HCT116 (cell line): Measurements from ENCODE around the gene TRAPPC13. TPM values are rescaled to one million over a fixed set of nuclear protein-coding genes. Genes with fewer than 3 reads are reported as not detected.

ENCODE experiments used
- ATAC-seq: fragments of 200-7000 bp; cut with Tn5 transposase; 2 replicates; pipeline ENCODE4 v1.9.1; 2020; ENCODE audit warnings: mild to moderate bottlenecking, moderate library complexity
- BruUV-seq: library from RNA; stranded (reverse); fragments of 400-500 nt; replicated peaks from 2 replicates; lab custom pipeline; 2021; lab: Mats Ljungman, UMichigan
- CTCF ChIA-PET: fragments of 300-600 bp; sonication (Branson Sonifier 250); formaldehyde crosslinking; loops from one replicate; lab custom pipeline; 2021; ENCODE audit warnings: antibody characterized with exemption; lab: Charles Lee
- POLR2A ChIA-PET: fragments of 300-600, 350-600 bp; sonication (Branson Sonifier 250); formaldehyde crosslinking; loops from one replicate; lab custom pipeline; 2021; ENCODE audit warnings: antibody characterized with exemption; lab: Charles Lee
- RAD21 ChIA-PET, 2 experiments: fragments of 300-600 bp; sonication (Branson Sonifier 250); formaldehyde crosslinking; loops; one replicate each; lab custom pipeline; 2023; ENCODE audit warnings: low total read pairs in 2 of 2; ENCODE audit not compliant: uncharacterized antibody in 2 of 2, unreplicated experiment in 2 of 2, low non-redundant PET in 1 of 2; lab: Charles Lee
- DNase-seq: peaks from one replicate; pipeline ENCODE4 v3.0.0-alpha.2; 2010; ENCODE audit warnings: low read depth, low spot score
- H2AFZ ChIP-seq: fragments of 200-600 bp; shearing (Covaris generic), sonication (generic); 2 replicates; pipeline ENCODE4 v1.6.1; 2017; ENCODE audit warnings: low read depth, mixed run types, mixed read lengths, antibody characterized with exemption, low read length; ENCODE audit not compliant: poor library complexity, severe bottlenecking
- H3K27ac ChIP-seq: 2 replicates; pipeline ENCODE4 v1.5.1; 2012; ENCODE audit warnings: low read depth, low read length
- H3K27me3 ChIP-seq: fragments of 200-600 bp; sonication (generic); 2 replicates; pipeline ENCODE4 v1.6.1; 2016; ENCODE audit warnings: mixed run types, low read length, mixed read lengths; ENCODE audit not compliant: insufficient read depth
- H3K36me3 ChIP-seq, 2 experiments: fragments of 200-500 bp in 1 of 2; fragments of 200-600 bp in 1 of 2; sonication (Bioruptor generic) in 1 of 2; sonication (generic) in 1 of 2; 2 replicates each; pipeline versions ENCODE4 v1.5.1 to v1.6.1; 2014 to 2016; ENCODE audit warnings: low read length in 2 of 2, inconsistent platforms in 1 of 2, mixed read lengths in 1 of 2, mixed run types in 1 of 2; ENCODE audit not compliant: insufficient read depth in 2 of 2, control insufficient read depth in 1 of 2
- H3K4me1 ChIP-seq, 2 experiments: fragments of 200-600 bp in 1 of 2; sonication (generic) in 1 of 2; 2 replicates each; pipeline versions ENCODE4 v1.5.1 to v1.6.1; 2012 to 2017; ENCODE audit warnings: low read length in 2 of 2, inconsistent platforms in 1 of 2, mild to moderate bottlenecking in 1 of 2, mixed read lengths in 1 of 2, mixed run types in 1 of 2, moderate library complexity in 1 of 2; ENCODE audit not compliant: insufficient read depth in 2 of 2, control insufficient read depth in 1 of 2
- H3K4me2 ChIP-seq: fragments of 200-600 bp; sonication (generic); 2 replicates; pipeline ENCODE4 v1.6.1; 2017; ENCODE audit warnings: mixed run types, low read length, mixed read lengths
- H3K4me3 ChIP-seq, 2 experiments: fragments of 200-600 bp in 1 of 2; sonication (generic) in 1 of 2; replicated peaks in 1 of 2; 2 replicates each; pipeline ENCODE4 v1.5.1; 2011 to 2016; ENCODE audit warnings: low read length in 2 of 2, control low read depth in 1 of 2, low read depth in 1 of 2, mild to moderate bottlenecking in 1 of 2, mixed read lengths in 1 of 2, mixed run types in 1 of 2
- H3K79me2 ChIP-seq: fragments of 200-600 bp; sonication (generic); 2 replicates; pipeline ENCODE4 v1.6.1; 2017; ENCODE audit warnings: mild to moderate bottlenecking, mixed run types, low read length, moderate library complexity, mixed read lengths; ENCODE audit not compliant: insufficient read depth
- H3K9ac ChIP-seq: fragments of 200-600 bp; sonication (generic); 2 replicates; pipeline ENCODE4 v1.6.1; 2016; ENCODE audit warnings: low read length, mixed read lengths
- H3K9me2 ChIP-seq: fragments of 200-600 bp; sonication (generic), shearing (Covaris generic); 2 replicates; pipeline ENCODE4 v1.6.1; 2017; ENCODE audit warnings: mixed run types, mild to moderate bottlenecking, moderate library complexity; ENCODE audit not compliant: insufficient read depth
- H3K9me3 ChIP-seq, 2 experiments: fragments of 200-500 bp in 1 of 2; fragments of 200-600 bp in 1 of 2; sonication (Bioruptor generic) in 1 of 2; sonication (generic) in 1 of 2; 2 replicates each; pipeline ENCODE4 v1.6.1; 2014 to 2017; ENCODE audit warnings: low read length in 2 of 2, mixed read lengths in 2 of 2, inconsistent platforms in 1 of 2, low read depth in 1 of 2, mild to moderate bottlenecking in 1 of 2, mixed run types in 1 of 2, moderate library complexity in 1 of 2; ENCODE audit not compliant: control insufficient read depth in 1 of 2, insufficient read depth in 1 of 2
- H4K20me1 ChIP-seq: fragments of 200-600 bp; sonication (generic), shearing (Covaris generic); 2 replicates; pipeline ENCODE4 v1.6.1; 2017; ENCODE audit warnings: mixed run types, mild to moderate bottlenecking, moderate library complexity; ENCODE audit not compliant: insufficient read depth
- CBX3 ChIP-seq: IDR thresholded peaks from 2 replicates; pipeline ENCODE4 v1.6.1; 2012; ENCODE audit warnings: low read depth
- CTCF ChIP-seq, 3 experiments: fragments of 200-600 bp in 1 of 3; sonication (generic) in 1 of 3; IDR thresholded peaks in 2 of 3; conservative IDR thresholded peaks in 1 of 3; 2 replicates each; pipeline ENCODE4 v1.5.1; 2012 to 2017; ENCODE audit warnings: low read depth in 2 of 3, low read length in 2 of 3, antibody characterized with exemption in 1 of 3, borderline replicate concordance in 1 of 3, control low read depth in 1 of 3, mild to moderate bottlenecking in 1 of 3, mixed read lengths in 1 of 3, mixed run types in 1 of 3, moderate library complexity in 1 of 3; ENCODE audit not compliant: insufficient read depth in 1 of 3
- ELF1 ChIP-seq: IDR thresholded peaks from 2 replicates; pipeline ENCODE4 v1.6.1; 2012; ENCODE audit warnings: low read depth, borderline replicate concordance
- FOSL1 ChIP-seq: IDR thresholded peaks from 2 replicates; pipeline ENCODE4 v1.6.1; 2012; ENCODE audit warnings: low read depth
- POLR2AphosphoS5 ChIP-seq: IDR thresholded peaks from 2 replicates; pipeline ENCODE4 v1.6.1; 2011; ENCODE audit warnings: mild to moderate bottlenecking, low read depth, low read length, moderate library complexity
- REST ChIP-seq: IDR thresholded peaks from 2 replicates; pipeline ENCODE4 v1.6.1; 2012; ENCODE audit warnings: low read depth
- TCF7L2 ChIP-seq: IDR thresholded peaks from 2 replicates; pipeline ENCODE4 v1.7.0; 2011; ENCODE audit warnings: borderline replicate concordance, inconsistent platforms; ENCODE audit not compliant: insufficient read depth, insufficient read length; ENCODE audit errors: extremely low read depth
- YY1 ChIP-seq: IDR thresholded peaks from 2 replicates; pipeline ENCODE4 v1.6.1; 2011; ENCODE audit warnings: low read length, low read depth, moderate library complexity, mild to moderate bottlenecking; ENCODE audit not compliant: insufficient replicate concordance; ENCODE audit errors: extremely low read depth
- ZFX ChIP-seq: fragments of 450-650 bp; IDR thresholded peaks from 2 replicates; pipeline ENCODE4 v1.6.1; 2017
- ZNF274 ChIP-seq: fragments of 200-500 bp; sonication (Bioruptor generic); IDR thresholded peaks from 2 replicates; pipeline ENCODE4 v1.6.1; 2014; ENCODE audit warnings: mild to moderate bottlenecking, low read depth, low read length, inconsistent platforms
- intact Hi-C: fragments of 100-400 bp; cut with micrococcal nuclease; formaldehyde crosslinking; loops from 2 replicates; pipeline ENCODE4 v1.10.0; 2022
- total RNA-seq: library from RNA; stranded (reverse); gene quantifications from one replicate; pipeline ENCODE4 v1.2.1, GENCODE V29; 2021; ENCODE audit not compliant: unreplicated experiment
- TF ChIP-seq, protein P1 (sequence below): IDR thresholded peaks from 2 replicates; pipeline ENCODE4 v1.6.1; 2012

TRAPPC13 gene
- total RNA-seq, 1 experiment from 2014 or later = 18.2 TPM

DNA sequence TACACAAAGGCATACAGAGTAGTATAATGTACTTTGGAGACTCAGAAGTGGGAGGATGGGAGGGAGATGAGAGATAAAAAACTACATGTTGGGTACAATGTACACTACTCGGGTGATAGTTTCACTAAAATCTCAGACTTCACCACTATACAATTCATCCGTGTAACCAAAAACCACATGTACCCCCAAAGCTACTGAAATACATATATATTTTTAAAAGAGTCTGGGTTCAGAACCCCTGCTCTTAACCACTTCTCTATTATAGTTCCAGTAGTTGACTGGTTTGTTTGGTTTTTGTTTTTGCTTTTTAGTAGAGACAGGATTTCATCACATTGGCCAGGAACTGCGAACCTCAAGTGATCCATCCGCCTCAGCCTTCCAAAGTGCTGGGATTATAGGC lies 74.5 kb downstream of the TRAPPC13 start:
- RAD21 ChIA-PET = no interaction called here
- no peaks in the 10 kb centered on the region for H3K9me3 ChIP-seq
- H4K20me1 ChIP-seq = no peaks in the 10 kb centered on the region
- CTCF ChIA-PET = no interaction called here
- no peaks in the 10 kb centered on the region for H3K27me3 ChIP-seq
- intact Hi-C loops = no loop called here
- ATAC-seq (no peak), DNase-seq (no peak)
- no peak overlapping the region for H3K4me2 ChIP-seq
- no peaks in the 10 kb centered on the region for H3K4me1 ChIP-seq
- H3K27ac ChIP-seq = no peak overlapping the region
- POLR2A ChIA-PET = no interaction called here
- no peaks in the 10 kb centered on the region for H3K9me2 ChIP-seq
- no peak overlapping the region for H3K9ac ChIP-seq
- no peak overlapping the region for H2AFZ ChIP-seq
- no peaks in the 10 kb centered on the region for H3K36me3 ChIP-seq
- no TSS peak for BruUV-seq
- no peak for TF ChIP-seq CBX3
- no peak for TF ChIP-seq TCF7L2
- TF ChIP-seq, protein P1, sequence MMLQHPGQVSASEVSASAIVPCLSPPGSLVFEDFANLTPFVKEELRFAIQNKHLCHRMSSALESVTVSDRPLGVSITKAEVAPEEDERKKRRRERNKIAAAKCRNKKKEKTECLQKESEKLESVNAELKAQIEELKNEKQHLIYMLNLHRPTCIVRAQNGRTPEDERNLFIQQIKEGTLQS = no peak
- TF ChIP-seq FOSL1 = no peak
- no peak for TF ChIP-seq ZNF274
- TF ChIP-seq POLR2AphosphoS5 = no peak
- TF ChIP-seq REST = no peak
- TF ChIP-seq CTCF (IDR thresholded peaks at IDR 0.05 in 2 of 3, conservative IDR thresholded peaks at IDR 0.05 in 1 of 3; ENCODE audit: borderline replicate concordance in 1 of 3, insufficient read depth in 1 of 3, low read depth in 2 of 3, low read length in 2 of 3) = no peak
- no peak for TF ChIP-seq YY1
- no peak for TF ChIP-seq ZFX
- no peak for TF ChIP-seq ELF1
- TF ChIP-seq, all 23 proteins: peak for 0
- no peak overlapping the region for H3K4me3 ChIP-seq
- H3K79me2 ChIP-seq = no peaks in the 10 kb centered on the region
